Lung (tissue), 12 donors: ENCODE data around the gene ATN1. TPM values are rescaled to one million over a fixed set of nuclear protein-coding genes. Genes with fewer than 3 reads are reported as not detected.

ENCODE experiments used
- ATAC-seq: fragments of 200-7000 bp; cut with Tn5 transposase; one replicate; pipeline ENCODE4 v1.9.1; 2020; ENCODE audit warnings: moderate number of reproducible peaks; ENCODE audit not compliant: insufficient read depth, low FRiP score
- DNase-seq, 3 donors: peaks; one replicate each; pipeline ENCODE4 v3.0.0-alpha.2; 2013 to 2017
- H3K27ac ChIP-seq, 2 donors: one replicate each; pipeline ENCODE4 v1.5.1; 2013; ENCODE audit warnings: mild to moderate bottlenecking in 2 of 2, moderate library complexity in 2 of 2, control low read depth in 1 of 2, inconsistent platforms in 1 of 2, low read depth in 1 of 2, low read length in 1 of 2
- H3K27me3 ChIP-seq, 3 donors: one replicate each; pipeline ENCODE4 v1.5.1; 2013; ENCODE audit warnings: low read length in 2 of 3; ENCODE audit not compliant: control insufficient read depth in 3 of 3, insufficient read depth in 3 of 3
- H3K36me3 ChIP-seq, 4 donors: one replicate each; pipeline ENCODE4 v1.5.1; 2013; ENCODE audit warnings: low read length in 4 of 4, mild to moderate bottlenecking in 1 of 4, moderate library complexity in 1 of 4; ENCODE audit not compliant: control insufficient read depth in 4 of 4, insufficient read depth in 4 of 4
- H3K4me1 ChIP-seq, 5 donors: one replicate each; pipeline ENCODE4 v1.5.1; 2013; ENCODE audit warnings: low read length in 5 of 5, mild to moderate bottlenecking in 2 of 5, moderate library complexity in 1 of 5; ENCODE audit not compliant: control insufficient read depth in 5 of 5, insufficient read depth in 5 of 5
- H3K4me3 ChIP-seq: one replicate; pipeline ENCODE4 v1.5.1; 2013; ENCODE audit warnings: mild to moderate bottlenecking, control low read depth, moderate library complexity
- H3K9ac ChIP-seq, 2 donors: one replicate each; pipeline ENCODE4 v1.5.1; 2013; ENCODE audit warnings: low read length in 2 of 2, control low read depth in 1 of 2; ENCODE audit not compliant: insufficient read depth in 1 of 2
- H3K9me3 ChIP-seq, 4 donors: one replicate each; pipeline ENCODE4 v1.5.1; 2013; ENCODE audit warnings: low read length in 3 of 4, mild to moderate bottlenecking in 1 of 4, moderate library complexity in 1 of 4; ENCODE audit not compliant: control insufficient read depth in 4 of 4, insufficient read depth in 3 of 4
- CTCF ChIP-seq: IDR thresholded peaks from 2 replicates; pipeline ENCODE4 v1.5.1; 2012; ENCODE audit warnings: mild to moderate bottlenecking; ENCODE audit errors: control extremely low read depth, extremely low read depth
- WGBS, 2 donors: extraction: QIAGEN DNeasy Blood & Tissue Kit; methylation state at CpG; one replicate each; pipeline ENCODE4 v1.1.7; 2013; 5-methylcytosine and 5-hydroxymethylcytosine counted together
- polyA plus RNA-seq, 2 donors: library from polyadenylated mRNA; stranded (reverse); fragments of 200-250 nt; gene quantifications; one replicate each; pipeline ENCODE4 v1.2.1, GENCODE V29; 2013
- total RNA-seq, 2 donors: library from RNA; depleted of rRNA in 1 of 2; stranded (reverse); fragments of >200 nt in 1 of 2; gene quantifications; one replicate each; pipeline ENCODE4 v1.2.1, GENCODE V29; 2014 to 2021
- donor health status: control.
- donor health status: control.
- donor health status: Bipolar disorder and iron deficiency.
- donor health status: healthy.
- donor health status: DM: yes; HTN: yes; CAD: no.

The ATN1 gene
- total and polyA plus RNA-seq, 4 donors: 63.5 to 113 (median 79.8) TPM

GRCh38 chr12:6955108-6956020 lies 27.6 kb downstream of the ATN1 start:
- 86 to 91% methylated on average over 22 of the region's 22 CpGs for WGBS, 2 donors
- Histone ChIP-seq H3K27me3 (no peaks in the 10 kb centered on the region), H3K4me3 (no peak overlapping the region), H3K36me3 (peaks cover 0 to 21% (median 0%) of the 10 kb centered on the region in 4 donors), H3K9me3 (no peaks in the 10 kb centered on the region), H3K27ac (no peak overlapping the region), H3K9ac (no peak overlapping the region), H3K4me1 (peaks cover 0 to 17% (median 0%) of the 10 kb centered on the region in 5 donors)
- ATAC-seq: no peak
- TF ChIP-seq CTCF: no peak
- no peak for DNase-seq

GRCh38 chr12:6956021-6956727 lies 28.4 kb downstream of the ATN1 start:
- no peak for DNase-seq
- no peaks in the 10 kb centered on the region for H3K9me3 ChIP-seq
- H3K9ac ChIP-seq: no peak overlapping the region
- TF ChIP-seq CTCF: no peak
- H3K27me3 ChIP-seq: no peaks in the 10 kb centered on the region
- 69 to 79% methylated on average over 28 of the region's 28 CpGs for WGBS, 2 donors
- H3K4me3 ChIP-seq: no peak overlapping the region
- peaks cover 0 to 24% (median 0%) of the 10 kb centered on the region in 4 donors for H3K36me3 ChIP-seq
- no peak overlapping the region for H3K27ac ChIP-seq
- peaks cover 0 to 23% (median under 1%) of the 10 kb centered on the region in 5 donors for H3K4me1 ChIP-seq
- ATAC-seq: no peak

DNA sequence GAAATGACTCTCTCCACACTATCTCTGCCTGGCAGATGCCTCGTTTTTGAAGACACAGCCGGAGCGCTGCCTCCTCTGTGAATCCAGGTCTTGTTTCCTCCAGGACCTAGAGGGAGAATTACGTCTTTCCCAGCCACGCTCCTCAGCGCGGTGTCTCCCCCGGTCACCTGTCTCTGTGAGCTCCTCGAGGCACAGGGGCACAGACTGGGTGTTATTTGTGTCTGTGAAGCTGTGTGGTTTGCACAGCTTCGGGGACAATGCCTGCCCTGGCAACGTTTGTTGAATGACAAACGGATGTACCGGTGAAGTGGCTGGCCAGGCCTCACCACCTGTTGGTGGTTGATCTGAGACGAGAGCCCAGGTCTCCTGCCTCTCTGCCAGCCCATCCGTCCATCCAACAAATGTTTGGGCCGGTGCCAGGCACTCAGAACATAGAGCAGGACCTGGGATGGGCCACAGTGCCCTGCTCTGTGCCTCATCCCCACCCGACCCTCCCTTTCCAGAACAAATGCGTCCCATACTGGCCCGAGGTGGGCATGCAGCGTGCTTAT lies 29.5 kb downstream of the ATN1 start:
- no peaks in the 10 kb centered on the region for H3K9me3 ChIP-seq
- peaks cover 0 to 21% (median 0%) of the 10 kb centered on the region in 4 donors for H3K36me3 ChIP-seq
- no peak overlapping the region for H3K4me3 ChIP-seq
- peak overlapping the region in 1 of 2 donors; percentile 20 for H3K27ac ChIP-seq
- no peak for ATAC-seq
- H3K27me3 ChIP-seq: no peaks in the 10 kb centered on the region
- TF ChIP-seq CTCF: no peak
- WGBS, 2 donors: 84 to 85% methylated on average over 20 of the region's 20 CpGs
- DNase-seq: no peak
- H3K4me1 ChIP-seq: peaks cover 0 to 27% (median 11%) of the 10 kb centered on the region in 5 donors
- H3K9ac ChIP-seq: no peak overlapping the region
